ENCODE measurements around the gene HNRNPCL1.

HNRNPCL1 gene

GRCh38 chr1:12798911-12799310 is 49.6 kb downstream of the HNRNPCL1 start:
- Histone ChIP-seq H3K4me1 (ENCODE audit: control extremely low read depth in 1 of 4, control insufficient read depth in 4 of 4, insufficient read depth in 4 of 4, low read length in 3 of 4) (no peaks in the 10 kb centered on the region), H3K9me3 (ENCODE audit: control extremely low read depth in 1 of 5, control insufficient read depth in 4 of 5, insufficient read depth in 2 of 5, low read depth in 1 of 5, low read length in 4 of 5) (no peaks in the 10 kb centered on the region), H3K27ac (ENCODE audit: insufficient read depth in 1 of 2, low read depth in 1 of 2, low read length in 2 of 2, poor library complexity in 1 of 2, severe bottlenecking in 2 of 2) (no peak overlapping the region), H3K27me3 (replicated peaks in 2 of 5; ENCODE audit: control insufficient read depth in 4 of 5, insufficient read depth in 5 of 5, low read length in 4 of 5) (peaks cover 0 to 8% (median 0%) of the 10 kb centered on the region in 5 experiments), H3K4me3 (ENCODE audit: control insufficient read depth in 1 of 7, extremely low read depth in 1 of 7, insufficient read depth in 4 of 7, low read depth in 2 of 7, low read length in 6 of 7) (no peak overlapping the region), H3K36me3 (ENCODE audit: control insufficient read depth in 4 of 4, insufficient read depth in 4 of 4, low read length in 3 of 4) (no peaks in the 10 kb centered on the region)
- POLR2A ChIA-PET: no interaction called here
- no peak for DNase-seq
- CTCF ChIA-PET: no interaction called here
- WGBS (ENCODE audit: insufficient coverage): 82% methylated on average over 3 of the region's 4 CpGs

Data from common myeloid progenitor, CD34-positive (primary cell).